ENCODE results near the gene CHAF1B.

CHAF1B gene

DNA sequence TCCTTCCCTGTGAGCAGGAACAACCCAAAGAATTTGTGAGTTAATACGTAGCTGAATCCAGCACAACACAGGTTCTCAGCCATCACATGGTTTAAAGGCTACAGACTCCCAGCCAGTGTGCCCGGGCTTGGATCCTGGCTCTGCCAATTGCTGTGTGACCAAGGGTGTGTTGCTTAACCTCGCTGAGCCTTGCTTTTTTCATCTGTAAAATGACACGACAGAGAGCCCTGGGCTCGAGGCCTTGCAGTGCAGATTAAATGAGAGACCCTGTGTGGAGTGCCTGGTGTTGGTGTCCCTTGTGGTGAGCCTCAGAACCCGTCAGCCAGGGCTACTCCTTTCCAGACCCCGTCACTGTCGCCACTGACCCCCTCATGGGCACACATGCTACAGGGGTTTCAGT is 39.4 kb downstream of the CHAF1B start:
- no peak for DNase-seq (ENCODE audit: low read depth in 1 of 2, low spot score in 1 of 2)
- no peak for TF ChIP-seq GABPA (IDR thresholded peaks at IDR 0.05; ENCODE audit: low read depth)
- TF ChIP-seq POLR2AphosphoS5 (IDR thresholded peaks at IDR 0.05; ENCODE audit: low read depth), result no peak

DNA sequence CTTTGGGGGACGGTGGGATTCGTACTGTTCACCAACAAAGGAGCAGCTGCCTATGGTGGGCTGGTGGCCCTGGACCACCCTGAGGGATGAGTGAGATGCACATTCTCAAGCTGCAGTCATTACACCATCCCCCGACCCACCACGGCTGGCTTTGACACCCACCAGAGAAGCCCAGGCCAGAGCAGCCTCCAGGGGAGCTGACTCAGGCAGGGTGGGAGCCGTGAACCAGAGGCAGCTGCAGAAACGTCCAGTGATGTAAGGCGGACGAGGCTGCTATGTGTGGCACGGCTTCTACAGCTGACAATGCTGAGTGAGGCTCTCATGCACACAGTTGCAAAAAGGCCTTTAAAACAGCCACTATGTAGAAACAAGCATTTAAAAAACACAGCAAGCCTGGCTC is 40.1 kb downstream of the CHAF1B start:
- H3K4me3 ChIP-seq (replicated peaks; ENCODE audit: insufficient read depth, low read length), result no peak overlapping the region
- H3K27ac ChIP-seq (replicated peaks), result no peak overlapping the region
- no peaks in the 10 kb centered on the region for H3K27me3 ChIP-seq (ENCODE audit: insufficient read depth, poor library complexity, severe bottlenecking)
- DNase-seq (ENCODE audit: low read depth in 1 of 2, low spot score in 1 of 2), result no peak
- TF ChIP-seq, protein P1, sequence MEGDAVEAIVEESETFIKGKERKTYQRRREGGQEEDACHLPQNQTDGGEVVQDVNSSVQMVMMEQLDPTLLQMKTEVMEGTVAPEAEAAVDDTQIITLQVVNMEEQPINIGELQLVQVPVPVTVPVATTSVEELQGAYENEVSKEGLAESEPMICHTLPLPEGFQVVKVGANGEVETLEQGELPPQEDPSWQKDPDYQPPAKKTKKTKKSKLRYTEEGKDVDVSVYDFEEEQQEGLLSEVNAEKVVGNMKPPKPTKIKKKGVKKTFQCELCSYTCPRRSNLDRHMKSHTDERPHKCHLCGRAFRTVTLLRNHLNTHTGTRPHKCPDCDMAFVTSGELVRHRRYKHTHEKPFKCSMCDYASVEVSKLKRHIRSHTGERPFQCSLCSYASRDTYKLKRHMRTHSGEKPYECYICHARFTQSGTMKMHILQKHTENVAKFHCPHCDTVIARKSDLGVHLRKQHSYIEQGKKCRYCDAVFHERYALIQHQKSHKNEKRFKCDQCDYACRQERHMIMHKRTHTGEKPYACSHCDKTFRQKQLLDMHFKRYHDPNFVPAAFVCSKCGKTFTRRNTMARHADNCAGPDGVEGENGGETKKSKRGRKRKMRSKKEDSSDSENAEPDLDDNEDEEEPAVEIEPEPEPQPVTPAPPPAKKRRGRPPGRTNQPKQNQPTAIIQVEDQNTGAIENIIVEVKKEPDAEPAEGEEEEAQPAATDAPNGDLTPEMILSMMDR (IDR thresholded peaks at IDR 0.05; ENCODE audit: insufficient read depth, low read length), result no peak
- no peak for TF ChIP-seq SPI1 (IDR thresholded peaks at IDR 0.05; ENCODE audit: borderline replicate concordance, low read depth)
- TF ChIP-seq POLR2AphosphoS5 (IDR thresholded peaks at IDR 0.05; ENCODE audit: low read depth), result no peak
- TF ChIP-seq, protein P2, sequence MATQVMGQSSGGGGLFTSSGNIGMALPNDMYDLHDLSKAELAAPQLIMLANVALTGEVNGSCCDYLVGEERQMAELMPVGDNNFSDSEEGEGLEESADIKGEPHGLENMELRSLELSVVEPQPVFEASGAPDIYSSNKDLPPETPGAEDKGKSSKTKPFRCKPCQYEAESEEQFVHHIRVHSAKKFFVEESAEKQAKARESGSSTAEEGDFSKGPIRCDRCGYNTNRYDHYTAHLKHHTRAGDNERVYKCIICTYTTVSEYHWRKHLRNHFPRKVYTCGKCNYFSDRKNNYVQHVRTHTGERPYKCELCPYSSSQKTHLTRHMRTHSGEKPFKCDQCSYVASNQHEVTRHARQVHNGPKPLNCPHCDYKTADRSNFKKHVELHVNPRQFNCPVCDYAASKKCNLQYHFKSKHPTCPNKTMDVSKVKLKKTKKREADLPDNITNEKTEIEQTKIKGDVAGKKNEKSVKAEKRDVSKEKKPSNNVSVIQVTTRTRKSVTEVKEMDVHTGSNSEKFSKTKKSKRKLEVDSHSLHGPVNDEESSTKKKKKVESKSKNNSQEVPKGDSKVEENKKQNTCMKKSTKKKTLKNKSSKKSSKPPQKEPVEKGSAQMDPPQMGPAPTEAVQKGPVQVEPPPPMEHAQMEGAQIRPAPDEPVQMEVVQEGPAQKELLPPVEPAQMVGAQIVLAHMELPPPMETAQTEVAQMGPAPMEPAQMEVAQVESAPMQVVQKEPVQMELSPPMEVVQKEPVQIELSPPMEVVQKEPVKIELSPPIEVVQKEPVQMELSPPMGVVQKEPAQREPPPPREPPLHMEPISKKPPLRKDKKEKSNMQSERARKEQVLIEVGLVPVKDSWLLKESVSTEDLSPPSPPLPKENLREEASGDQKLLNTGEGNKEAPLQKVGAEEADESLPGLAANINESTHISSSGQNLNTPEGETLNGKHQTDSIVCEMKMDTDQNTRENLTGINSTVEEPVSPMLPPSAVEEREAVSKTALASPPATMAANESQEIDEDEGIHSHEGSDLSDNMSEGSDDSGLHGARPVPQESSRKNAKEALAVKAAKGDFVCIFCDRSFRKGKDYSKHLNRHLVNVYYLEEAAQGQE (IDR thresholded peaks at IDR 0.05; ENCODE audit: insufficient replicate concordance, low read depth), result no peak
- TF ChIP-seq GABPA (IDR thresholded peaks at IDR 0.05; ENCODE audit: low read depth), result no peak

More for the DNA sequence above, 39.4 kb downstream of the CHAF1B start:
- H3K4me3 ChIP-seq (replicated peaks; ENCODE audit: insufficient read depth, low read length), result no peak overlapping the region
- no peak overlapping the region for H3K27ac ChIP-seq (replicated peaks)
- no peaks in the 10 kb centered on the region for H3K27me3 ChIP-seq (ENCODE audit: insufficient read depth, poor library complexity, severe bottlenecking)

DNA sequence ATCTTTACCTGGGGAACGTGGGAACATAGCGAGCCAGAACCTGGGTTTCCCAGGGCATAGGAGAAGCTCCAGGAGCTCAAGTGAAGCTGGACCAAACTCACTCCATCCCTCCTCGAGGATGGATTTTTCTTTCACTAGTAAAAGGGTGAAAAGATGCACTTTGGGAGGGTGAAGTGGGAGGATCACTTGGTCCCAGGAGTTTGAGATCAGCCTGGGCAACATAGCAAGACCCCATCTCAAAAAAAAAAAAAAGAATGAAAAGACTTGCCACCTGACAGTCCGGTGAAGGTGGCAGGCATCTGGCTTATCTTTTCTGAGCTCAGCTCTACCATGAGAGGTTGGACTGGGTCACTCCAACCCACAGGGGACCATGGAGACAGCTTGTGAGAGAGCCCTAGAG is 42.3 kb downstream of the CHAF1B start:
- H3K27me3 ChIP-seq (ENCODE audit: insufficient read depth, poor library complexity, severe bottlenecking), result no peaks in the 10 kb centered on the region
- no peak for DNase-seq (ENCODE audit: low read depth in 1 of 2, low spot score in 1 of 2)
- no peak overlapping the region for H3K27ac ChIP-seq (replicated peaks)
- TF ChIP-seq POLR2AphosphoS5 (IDR thresholded peaks at IDR 0.05; ENCODE audit: low read depth), result no peak
- no peak for TF ChIP-seq SPI1 (IDR thresholded peaks at IDR 0.05; ENCODE audit: borderline replicate concordance, low read depth)
- TF ChIP-seq GABPA (IDR thresholded peaks at IDR 0.05; ENCODE audit: low read depth), result no peak
- TF ChIP-seq, protein P2 (IDR thresholded peaks at IDR 0.05; ENCODE audit: insufficient replicate concordance, low read depth), result no peak
- TF ChIP-seq, protein P1 (IDR thresholded peaks at IDR 0.05; ENCODE audit: insufficient read depth, low read length), result no peak
- no peak overlapping the region for H3K4me3 ChIP-seq (replicated peaks; ENCODE audit: insufficient read depth, low read length)

DNA sequence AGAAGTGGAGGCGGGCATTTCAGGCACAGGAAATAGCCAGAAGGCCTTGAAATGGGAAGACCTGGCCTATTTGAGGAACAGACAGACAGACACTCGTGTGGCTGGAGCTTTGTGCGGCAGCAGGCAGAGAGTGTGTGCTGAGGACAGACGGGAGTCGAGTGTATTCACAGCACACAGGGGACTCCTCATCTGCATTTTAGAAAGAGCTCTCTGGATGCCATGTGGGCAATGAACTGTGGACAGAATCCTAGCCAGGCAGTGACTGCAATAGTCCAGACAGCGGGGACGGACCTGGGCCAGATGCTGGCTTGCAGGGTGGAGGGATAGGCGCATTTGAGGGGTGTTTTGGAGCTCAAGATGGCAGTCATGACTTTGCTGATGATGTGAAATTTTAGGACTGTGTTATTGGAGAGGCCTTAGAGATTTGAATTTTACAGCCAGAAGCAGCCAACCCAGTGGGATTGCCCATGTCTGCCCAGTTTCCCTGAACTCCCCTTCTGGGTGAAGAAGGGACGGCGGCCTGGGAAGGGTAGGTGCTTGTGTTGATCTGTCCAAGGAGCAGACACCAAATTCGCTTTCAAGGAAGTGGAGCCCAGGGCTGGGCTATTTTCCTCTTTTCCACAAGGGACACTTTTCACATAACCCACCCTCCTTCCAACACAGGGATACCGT is 43.7 kb downstream of the CHAF1B start:
- DNase-seq (ENCODE audit: low read depth in 1 of 2, low spot score in 1 of 2), result no peak
- Histone ChIP-seq H3K27ac (replicated peaks) (no peak overlapping the region), H3K4me3 (replicated peaks; ENCODE audit: insufficient read depth, low read length) (no peak overlapping the region), H3K27me3 (ENCODE audit: insufficient read depth, poor library complexity, severe bottlenecking) (no peaks in the 10 kb centered on the region)
- TF ChIP-seq, protein P2 (IDR thresholded peaks at IDR 0.05; ENCODE audit: insufficient replicate concordance, low read depth), result no peak
- TF ChIP-seq GABPA (IDR thresholded peaks at IDR 0.05; ENCODE audit: low read depth) (no peak), SPI1 (IDR thresholded peaks at IDR 0.05; ENCODE audit: borderline replicate concordance, low read depth) (no peak), POLR2AphosphoS5 (IDR thresholded peaks at IDR 0.05; ENCODE audit: low read depth) (no peak)
- TF ChIP-seq, protein P1 (IDR thresholded peaks at IDR 0.05; ENCODE audit: insufficient read depth, low read length), result no peak

All from HL-60 (cell line).